Stimulated activated memory B cell treated with anti-CD40 and anti-IgM and Interleukin-4, amounts not matched to agents 10 μg/mL and 1 μg/mL and 100 μg/mL, for 72 hours (primary cell): ENCODE results near the gene GRIN3B.
"Not testable (repeated sequence)": the region's sequence is repeated elsewhere in the genome, so short reads cannot be mapped to it uniquely, and the experiment has no call there.

ENCODE experiments used
- ATAC-seq: fragments of 150-1000 bp; cut with Tn5 transposase; 2 replicates; pipeline ENCODE4 v1.10.0; 2021
- H3K27ac Mint-ChIP-seq: one replicate; pipeline ENCODE4 v1.8.0; 2022; ENCODE audit warnings: mild to moderate bottlenecking, mixed read lengths
- H3K27me3 Mint-ChIP-seq: one replicate; pipeline ENCODE4 v1.8.0; 2022; ENCODE audit warnings: mixed read lengths
- H3K36me3 Mint-ChIP-seq: one replicate; pipeline ENCODE4 v1.8.0; 2022; ENCODE audit warnings: mixed read lengths
- H3K4me1 Mint-ChIP-seq: one replicate; pipeline ENCODE4 v1.8.0; 2022; ENCODE audit warnings: mixed read lengths
- H3K4me3 Mint-ChIP-seq: one replicate; pipeline ENCODE4 v1.8.0; 2022; ENCODE audit warnings: mild to moderate bottlenecking, moderate library complexity, mixed read lengths
- H3K9me3 Mint-ChIP-seq: one replicate; pipeline ENCODE4 v1.8.0; 2022; ENCODE audit warnings: mixed read lengths

GRIN3B gene, protein sequence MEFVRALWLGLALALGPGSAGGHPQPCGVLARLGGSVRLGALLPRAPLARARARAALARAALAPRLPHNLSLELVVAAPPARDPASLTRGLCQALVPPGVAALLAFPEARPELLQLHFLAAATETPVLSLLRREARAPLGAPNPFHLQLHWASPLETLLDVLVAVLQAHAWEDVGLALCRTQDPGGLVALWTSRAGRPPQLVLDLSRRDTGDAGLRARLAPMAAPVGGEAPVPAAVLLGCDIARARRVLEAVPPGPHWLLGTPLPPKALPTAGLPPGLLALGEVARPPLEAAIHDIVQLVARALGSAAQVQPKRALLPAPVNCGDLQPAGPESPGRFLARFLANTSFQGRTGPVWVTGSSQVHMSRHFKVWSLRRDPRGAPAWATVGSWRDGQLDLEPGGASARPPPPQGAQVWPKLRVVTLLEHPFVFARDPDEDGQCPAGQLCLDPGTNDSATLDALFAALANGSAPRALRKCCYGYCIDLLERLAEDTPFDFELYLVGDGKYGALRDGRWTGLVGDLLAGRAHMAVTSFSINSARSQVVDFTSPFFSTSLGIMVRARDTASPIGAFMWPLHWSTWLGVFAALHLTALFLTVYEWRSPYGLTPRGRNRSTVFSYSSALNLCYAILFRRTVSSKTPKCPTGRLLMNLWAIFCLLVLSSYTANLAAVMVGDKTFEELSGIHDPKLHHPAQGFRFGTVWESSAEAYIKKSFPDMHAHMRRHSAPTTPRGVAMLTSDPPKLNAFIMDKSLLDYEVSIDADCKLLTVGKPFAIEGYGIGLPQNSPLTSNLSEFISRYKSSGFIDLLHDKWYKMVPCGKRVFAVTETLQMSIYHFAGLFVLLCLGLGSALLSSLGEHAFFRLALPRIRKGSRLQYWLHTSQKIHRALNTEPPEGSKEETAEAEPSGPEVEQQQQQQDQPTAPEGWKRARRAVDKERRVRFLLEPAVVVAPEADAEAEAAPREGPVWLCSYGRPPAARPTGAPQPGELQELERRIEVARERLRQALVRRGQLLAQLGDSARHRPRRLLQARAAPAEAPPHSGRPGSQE

DNA sequence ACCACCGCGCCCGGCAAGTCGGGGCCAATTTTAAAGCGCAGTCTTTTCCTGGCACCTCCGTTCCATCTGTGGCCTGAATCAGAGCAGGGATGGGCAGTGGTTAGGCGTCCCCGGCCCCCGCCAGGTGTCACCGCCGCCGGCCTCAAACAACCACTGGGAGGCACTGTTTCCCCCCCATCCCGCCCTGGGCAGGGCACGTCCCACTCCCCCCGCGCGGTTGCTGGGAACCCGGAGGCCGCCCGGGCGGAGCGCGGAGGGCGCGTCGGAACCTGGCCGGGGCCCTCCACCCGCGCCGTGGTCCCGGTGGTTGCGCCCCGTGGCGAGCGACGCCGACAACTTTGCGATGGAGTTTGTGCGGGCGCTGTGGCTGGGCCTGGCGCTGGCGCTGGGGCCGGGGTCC is at the start of gene GRIN3B:
TSS of gene GRIN3B (plus strand) at position 325 of the 400 bp plus-strand sequence. CDS start at position 344, 19 bp downstream.
- Mint-ChIP-seq H3K27ac (no peak within 1 kb of the TSS), H3K9me3 (no peaks in the 10 kb centered on the region), H3K4me3 (peak within 1 kb of the TSS; percentile 57), H3K4me1 (peaks cover 32% of the 10 kb centered on the region), H3K36me3 (no peaks in the 10 kb centered on the region), H3K27me3 (peaks cover 73% of the 10 kb centered on the region)
- peak; percentile 55 for ATAC-seq

DNA sequence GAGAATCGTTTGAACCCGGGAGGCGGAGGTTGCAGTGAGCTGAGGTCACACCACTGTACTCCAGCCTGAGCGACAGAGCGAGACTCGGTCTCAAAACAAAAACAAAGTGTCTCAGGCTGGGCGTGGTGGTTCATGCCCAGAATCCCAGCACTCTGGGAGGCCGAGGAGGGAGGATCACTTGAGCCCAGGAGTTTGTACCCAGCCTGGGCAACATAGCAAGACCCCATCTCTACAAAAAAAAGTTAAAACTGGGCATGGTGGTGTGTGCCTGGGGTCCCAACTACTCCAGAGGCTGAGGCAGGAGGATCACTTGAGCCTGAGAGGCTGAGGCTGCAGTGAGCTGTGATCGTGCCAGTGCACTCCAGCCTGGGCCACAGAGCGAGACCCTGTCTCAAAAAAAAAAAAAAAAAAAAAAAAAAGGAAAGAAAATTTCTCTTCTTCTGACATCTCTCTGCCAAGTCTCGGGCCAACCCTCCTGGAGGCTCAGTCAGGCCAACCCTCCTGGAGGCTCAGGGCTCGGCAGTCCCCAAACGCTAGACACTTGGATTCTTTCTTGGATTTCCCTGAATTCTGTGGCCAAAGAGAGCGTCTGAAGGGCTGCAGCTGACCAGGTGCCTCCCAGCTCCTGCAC is 48.1 kb upstream of the GRIN3B start:
- peak overlapping the region; percentile 100 for H3K27ac Mint-ChIP-seq
- H3K4me1 Mint-ChIP-seq = peaks cover 74% of the 10 kb centered on the region
- ATAC-seq = no peak
- H3K4me3 Mint-ChIP-seq = peak overlapping the region; percentile 80
- peaks cover 6% of the 10 kb centered on the region for H3K36me3 Mint-ChIP-seq
- no peaks in the 10 kb centered on the region for H3K9me3 Mint-ChIP-seq
- H3K27me3 Mint-ChIP-seq = no peaks in the 10 kb centered on the region

DNA sequence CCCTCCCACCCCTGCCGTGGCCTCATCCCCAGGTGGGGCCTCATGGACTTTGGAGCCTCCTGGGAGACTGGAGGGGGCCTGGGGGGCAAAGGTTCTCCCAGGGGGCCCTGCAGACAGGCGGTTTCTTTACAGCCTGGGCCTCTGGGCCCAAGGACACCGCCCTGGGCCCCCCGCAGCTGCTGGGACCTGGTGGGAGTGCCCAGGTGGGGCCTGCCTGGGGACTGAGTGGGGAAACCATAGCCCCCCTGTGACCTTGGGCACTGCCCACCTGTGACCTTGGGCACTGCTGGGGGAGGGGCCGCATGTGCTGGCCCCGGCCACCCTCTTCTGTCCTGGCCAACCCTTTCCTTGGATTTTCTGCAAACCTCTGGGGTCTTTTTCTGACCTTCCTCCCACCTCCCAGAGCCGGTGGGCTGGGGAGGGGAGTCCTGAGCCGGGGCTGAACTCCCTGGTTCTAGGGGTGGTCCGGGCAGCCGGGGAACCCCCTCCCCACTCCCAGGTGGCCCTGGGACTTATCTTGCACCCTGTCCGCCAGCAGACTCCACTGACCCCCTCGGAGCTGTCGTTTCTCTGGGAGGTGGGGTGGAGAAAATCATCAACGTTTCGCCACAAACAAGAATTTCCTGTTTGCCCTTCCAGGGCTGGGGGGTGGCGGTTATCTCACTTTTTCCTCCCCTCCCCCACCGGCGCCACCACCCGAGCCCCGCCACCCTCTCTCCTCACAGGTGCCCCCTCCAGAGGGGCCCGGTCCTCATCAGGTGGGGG is 47.4 kb upstream of the GRIN3B start:
- Mint-ChIP-seq H3K9me3 (no peaks in the 10 kb centered on the region), H3K4me3 (peak overlapping the region; percentile 80), H3K27me3 (no peaks in the 10 kb centered on the region), H3K27ac (peak overlapping the region; percentile 100), H3K4me1 (peaks cover 68% of the 10 kb centered on the region), H3K36me3 (peaks cover 6% of the 10 kb centered on the region)
- peak; percentile 12 for ATAC-seq

DNA sequence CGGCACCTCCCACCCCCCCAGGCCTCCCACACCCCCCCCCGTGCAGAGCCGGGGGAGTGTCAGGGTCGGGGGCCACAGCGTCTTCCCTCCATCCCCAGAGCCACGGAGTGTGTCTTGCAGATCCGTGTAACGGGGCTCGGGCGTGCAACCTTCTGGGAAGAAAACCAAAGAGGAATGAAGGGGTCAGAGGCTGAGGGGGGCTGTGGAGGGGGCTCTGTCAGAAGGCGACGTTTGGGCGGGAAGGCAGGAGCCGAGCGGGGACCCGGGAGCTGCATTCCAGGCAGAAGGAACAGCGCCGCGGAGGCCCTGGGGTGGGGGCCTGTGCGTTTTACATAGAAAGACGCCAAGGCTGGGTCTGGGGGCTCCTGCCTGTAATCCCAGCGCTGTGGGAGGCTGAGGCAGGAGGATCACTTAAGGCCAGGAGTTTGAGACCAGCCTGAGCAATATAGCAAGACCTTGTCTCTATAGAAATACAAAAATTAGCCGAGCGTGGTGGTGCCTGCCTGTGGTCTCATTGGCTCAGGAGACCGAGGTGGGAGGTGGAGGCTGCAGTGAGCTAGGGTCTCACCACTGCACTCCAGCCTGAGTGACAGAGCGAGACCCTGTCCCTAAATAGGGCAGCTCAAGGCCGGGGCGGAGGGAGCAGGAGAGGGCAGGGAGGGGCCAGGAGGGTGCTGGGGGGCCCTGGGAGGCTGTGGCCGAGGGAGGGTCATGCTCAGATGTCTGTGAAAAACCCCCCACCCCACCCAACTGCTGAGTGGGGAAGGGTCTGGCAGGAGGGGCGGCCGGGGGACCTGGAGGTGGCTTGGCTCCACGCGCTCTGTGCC is 46.6 kb upstream of the GRIN3B start:
- Mint-ChIP-seq H3K27ac (peak overlapping the region; percentile 100), H3K36me3 (peaks cover 2% of the 10 kb centered on the region), H3K27me3 (no peaks in the 10 kb centered on the region), H3K9me3 (no peaks in the 10 kb centered on the region), H3K4me1 (peaks cover 60% of the 10 kb centered on the region), H3K4me3 (peak overlapping the region; percentile 80)
- no peak for ATAC-seq

DNA sequence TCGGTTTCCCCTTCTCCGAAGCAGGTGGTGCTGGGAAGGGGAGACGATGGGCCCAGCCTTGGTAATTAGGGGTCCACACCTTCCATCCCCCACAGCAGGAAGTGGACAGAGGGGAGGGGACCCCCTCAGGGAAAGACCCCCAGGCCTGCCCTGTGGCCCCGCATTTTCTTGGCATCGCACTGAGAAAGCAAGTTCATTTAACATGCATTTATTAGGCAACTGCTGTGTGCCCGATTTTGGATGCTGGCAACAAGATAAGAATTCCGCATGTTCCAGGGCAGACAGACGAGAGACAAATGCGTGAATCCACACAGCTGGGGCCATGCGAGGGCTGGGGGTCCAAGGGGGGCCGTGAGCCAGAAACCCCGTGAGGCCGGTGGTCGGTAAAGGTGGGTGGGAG is 45.9 kb upstream of the GRIN3B start:
- peak; percentile 2 for ATAC-seq
- Mint-ChIP-seq H3K27me3 (no peaks in the 10 kb centered on the region), H3K36me3 (peaks cover 6% of the 10 kb centered on the region), H3K9me3 (no peaks in the 10 kb centered on the region), H3K27ac (peak overlapping the region; percentile 100), H3K4me3 (peak overlapping the region; percentile 75), H3K4me1 (peaks cover 55% of the 10 kb centered on the region)

DNA sequence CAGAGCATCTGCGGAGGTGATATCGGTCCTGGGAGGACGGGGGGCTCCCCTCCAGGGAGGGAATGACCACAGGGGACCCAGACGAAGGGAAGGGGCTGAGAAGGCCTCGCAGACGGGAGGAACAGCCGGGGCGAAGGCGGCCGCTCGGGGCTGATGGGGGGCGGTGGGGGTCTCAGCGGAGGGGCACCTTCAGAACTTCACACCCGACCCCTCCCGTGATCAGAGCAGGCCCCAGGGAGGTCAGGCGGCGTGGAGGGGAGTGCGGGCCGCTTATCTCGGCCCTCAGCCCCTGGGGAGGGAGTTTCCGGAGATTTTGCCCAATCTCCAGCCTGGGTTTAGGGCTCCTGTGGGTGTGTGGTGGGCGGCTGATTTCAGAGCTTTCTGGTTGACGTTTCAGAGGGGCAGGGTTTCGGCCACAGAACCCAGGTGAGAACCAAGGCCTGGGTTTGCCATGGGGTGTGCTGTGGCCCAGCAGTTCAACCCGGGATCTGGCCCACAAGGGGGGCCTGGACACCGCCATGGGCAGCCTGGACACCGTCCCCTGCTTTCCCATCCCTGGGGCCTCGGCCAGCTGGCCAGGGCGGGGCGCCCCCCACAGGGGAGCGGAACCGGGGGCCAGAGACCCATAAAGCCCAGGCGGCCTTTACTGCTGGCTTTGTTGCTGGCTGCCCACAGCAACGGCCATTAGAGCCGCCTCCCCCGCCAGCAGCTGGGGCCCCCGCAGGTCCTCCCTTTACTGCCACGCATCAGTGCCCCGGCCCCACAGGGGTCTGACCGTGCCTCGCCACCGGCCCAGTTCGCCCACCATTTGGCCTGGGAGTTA is 45.3 kb upstream of the GRIN3B start:
- H3K4me3 Mint-ChIP-seq = peak overlapping the region; percentile 75
- peak overlapping the region; percentile 100 for H3K27ac Mint-ChIP-seq
- no peaks in the 10 kb centered on the region for H3K9me3 Mint-ChIP-seq
- ATAC-seq = peak; percentile 76
- H3K27me3 Mint-ChIP-seq = no peaks in the 10 kb centered on the region
- H3K36me3 Mint-ChIP-seq = peaks cover 13% of the 10 kb centered on the region
- H3K4me1 Mint-ChIP-seq = peaks cover 49% of the 10 kb centered on the region

DNA sequence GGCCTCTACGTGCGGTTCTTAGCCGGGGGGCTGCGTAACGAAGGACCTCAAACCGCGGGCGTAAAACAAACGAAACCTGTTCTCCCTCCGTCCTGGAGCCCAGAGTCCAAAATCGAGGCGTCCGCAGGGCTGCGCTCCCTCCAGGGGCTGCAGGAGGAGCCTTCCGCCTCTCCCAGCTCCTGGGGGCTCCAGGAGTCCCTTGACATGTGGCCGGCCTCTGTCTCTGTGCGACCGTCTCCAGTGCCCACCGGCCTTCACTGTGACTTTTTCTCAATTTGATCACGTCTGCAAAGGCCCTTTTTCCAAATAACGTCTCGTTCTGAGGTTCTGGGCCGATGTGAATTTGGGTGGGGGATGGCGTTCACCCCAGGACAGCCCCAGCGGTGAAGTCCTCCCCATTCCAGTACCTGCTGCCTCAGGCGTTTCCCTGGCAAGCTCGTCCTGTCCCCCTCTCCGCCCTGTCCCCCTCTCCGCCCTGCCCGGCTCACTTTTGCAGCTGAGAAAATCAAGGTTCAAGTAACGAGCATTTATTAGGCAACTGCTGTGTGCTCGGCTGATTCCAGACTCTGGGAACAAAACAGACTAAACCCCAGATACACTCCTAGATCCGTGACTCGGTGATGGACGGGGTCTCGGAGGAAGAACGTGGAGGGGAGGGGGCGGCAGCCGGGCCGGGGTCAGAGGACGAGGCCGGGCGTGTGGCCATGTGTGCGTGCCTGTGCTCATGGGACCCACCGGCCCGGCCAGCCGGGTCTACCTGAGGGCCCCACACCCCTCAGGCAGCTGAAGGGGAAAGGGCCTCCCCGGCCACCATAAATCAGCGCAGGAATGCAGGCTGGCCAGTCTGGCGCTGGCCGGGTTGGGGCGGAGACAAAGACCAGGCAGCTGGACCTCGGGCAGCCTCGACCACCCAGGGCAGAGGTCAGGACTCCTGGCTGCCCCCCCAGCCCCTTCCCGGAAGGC is 44.1 kb upstream of the GRIN3B start:
- no peak for ATAC-seq
- Mint-ChIP-seq H3K4me3 (no peak overlapping the region), H3K27ac (no peak overlapping the region)

DNA sequence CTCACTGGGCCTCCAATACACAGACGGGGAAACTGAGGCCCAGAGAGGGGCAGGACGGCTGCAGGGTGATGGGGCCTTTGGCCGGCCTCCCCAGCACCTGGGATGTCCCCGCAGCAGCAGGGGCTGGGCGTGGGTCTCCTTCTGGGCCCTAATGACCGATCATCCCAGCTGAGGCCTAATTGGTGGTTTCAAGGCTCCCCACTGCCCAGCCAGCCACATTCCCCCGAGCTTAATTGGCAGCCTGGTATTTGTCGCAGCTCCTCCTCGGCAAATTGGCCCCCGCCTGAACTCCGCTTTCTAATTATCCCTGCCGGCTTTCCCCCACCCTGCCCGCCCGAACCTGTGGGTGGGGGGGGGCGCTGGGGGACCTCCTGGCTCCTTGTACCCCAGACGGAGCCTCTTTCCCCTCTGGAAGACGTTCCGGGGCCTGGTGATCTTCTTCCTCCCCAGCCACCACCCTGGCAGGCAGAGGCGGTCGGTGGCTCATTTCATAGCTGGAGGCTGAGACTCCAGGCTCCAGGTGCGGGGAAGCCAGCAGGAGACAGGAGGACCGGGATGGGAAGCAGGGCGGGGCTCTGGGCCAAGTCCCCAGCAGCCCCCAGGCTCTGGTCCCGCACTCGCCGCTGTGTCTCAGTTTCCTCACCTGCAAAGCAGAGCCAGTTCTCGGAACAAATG is 43.3 kb upstream of the GRIN3B start:
- H3K9me3 Mint-ChIP-seq = no peaks in the 10 kb centered on the region
- no peak overlapping the region for H3K4me3 Mint-ChIP-seq
- no peak for ATAC-seq
- no peak overlapping the region for H3K27ac Mint-ChIP-seq
- peaks cover 32% of the 10 kb centered on the region for H3K4me1 Mint-ChIP-seq
- H3K27me3 Mint-ChIP-seq = no peaks in the 10 kb centered on the region
- H3K36me3 Mint-ChIP-seq = peaks cover 19% of the 10 kb centered on the region

More for the DNA sequence above, 44.1 kb upstream of the GRIN3B start:
- peaks cover 39% of the 10 kb centered on the region for H3K4me1 Mint-ChIP-seq
- H3K36me3 Mint-ChIP-seq = peaks cover 17% of the 10 kb centered on the region
- H3K27me3 Mint-ChIP-seq = no peaks in the 10 kb centered on the region
- no peaks in the 10 kb centered on the region for H3K9me3 Mint-ChIP-seq

DNA sequence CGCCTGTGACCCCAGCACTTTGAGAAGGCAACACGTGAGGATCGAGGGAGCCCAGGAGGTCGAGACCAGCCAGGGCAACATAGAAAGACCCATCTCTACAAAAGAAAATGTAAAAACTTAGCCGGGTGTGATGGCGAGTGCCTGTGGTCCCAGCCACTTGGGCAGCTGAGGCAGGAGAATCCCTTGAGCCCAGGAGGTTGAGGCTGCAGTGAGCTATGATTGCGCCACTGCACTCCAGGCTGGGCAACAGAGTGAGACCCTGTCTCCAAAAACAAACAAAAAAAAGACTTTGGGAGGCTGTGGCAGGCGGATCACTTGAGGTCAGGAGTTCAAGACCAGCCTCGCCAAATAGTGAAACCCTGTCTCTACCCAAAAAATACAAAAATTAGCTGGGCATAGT is 42.6 kb upstream of the GRIN3B start:
- not testable (repeated sequence) for H3K9me3 Mint-ChIP-seq, H3K4me3 Mint-ChIP-seq, ATAC-seq, H3K27me3 Mint-ChIP-seq, H3K27ac Mint-ChIP-seq
- Mint-ChIP-seq H3K4me1 (peaks cover 35% of the 10 kb centered on the region), H3K36me3 (peaks cover 24% of the 10 kb centered on the region)

DNA sequence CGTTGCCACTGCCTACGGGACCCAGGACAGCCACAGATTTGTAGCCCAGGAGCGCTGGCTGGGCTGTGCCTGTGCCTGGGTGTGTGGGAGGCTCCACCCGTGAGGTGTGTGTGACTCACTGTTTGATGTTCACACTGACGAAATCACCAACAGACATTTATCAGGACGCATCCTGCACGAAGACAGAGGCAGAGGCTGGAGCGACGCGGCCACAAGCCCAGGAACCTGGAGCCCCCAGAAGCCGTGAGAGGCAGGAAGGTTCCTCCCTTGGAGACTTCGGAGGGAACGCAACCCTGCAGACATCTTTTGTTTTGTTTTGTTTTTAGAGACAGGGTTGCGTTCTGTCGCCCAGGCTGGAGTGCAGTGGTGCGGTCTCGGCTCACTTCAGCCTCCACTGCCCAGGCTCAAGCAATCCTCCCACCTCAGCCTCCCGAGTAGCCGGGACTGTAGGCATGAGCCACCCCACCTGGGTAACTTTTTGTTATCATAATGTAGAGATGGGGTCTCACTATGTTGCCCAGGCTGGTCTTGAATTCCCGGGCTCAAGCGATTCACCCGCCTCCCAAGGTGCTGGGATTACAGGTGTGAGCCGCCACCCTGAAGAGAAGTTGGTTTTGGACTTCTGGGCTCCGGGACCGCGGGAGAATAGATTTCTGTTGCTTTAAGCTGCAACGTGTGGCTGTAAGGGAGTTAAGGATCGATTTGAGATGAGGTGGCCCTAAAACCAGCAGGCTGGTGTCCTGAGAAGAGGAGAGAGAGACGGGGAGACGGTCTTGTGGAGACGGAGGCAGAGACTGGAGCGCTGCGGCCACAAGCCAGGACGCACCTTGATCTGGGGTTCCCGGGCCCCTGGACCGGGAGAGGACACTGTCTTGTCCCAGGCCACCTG is 41.0 kb upstream of the GRIN3B start:
- Mint-ChIP-seq H3K27me3 (no peaks in the 10 kb centered on the region), H3K27ac (no peak overlapping the region), H3K36me3 (peaks cover 39% of the 10 kb centered on the region), H3K4me3 (no peak overlapping the region), H3K4me1 (peaks cover 19% of the 10 kb centered on the region), H3K9me3 (no peaks in the 10 kb centered on the region)
- ATAC-seq = no peak

DNA sequence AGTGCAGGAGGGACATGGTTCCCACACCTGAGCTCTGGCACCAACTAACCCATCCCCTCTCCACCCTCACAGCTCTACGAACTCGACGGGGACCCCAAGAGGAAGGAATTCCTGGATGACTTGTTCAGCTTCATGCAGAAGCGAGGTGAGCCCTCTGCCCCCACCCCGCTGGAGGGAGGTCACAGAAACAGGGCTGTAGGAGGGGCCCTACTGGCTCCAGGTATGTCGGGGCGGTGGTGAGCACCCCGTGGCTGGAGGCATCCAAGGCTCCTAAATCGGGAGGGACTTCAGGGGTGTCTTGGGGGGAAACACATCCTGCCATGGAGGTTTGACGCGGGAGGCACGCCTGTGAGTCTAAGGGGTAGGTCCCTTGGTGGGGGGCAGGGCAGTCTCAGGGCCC is 40.2 kb upstream of the GRIN3B start:
- H3K4me3 Mint-ChIP-seq = no peak overlapping the region

More for the DNA sequence above, 40.2 kb upstream of the GRIN3B start:
- Mint-ChIP-seq H3K4me1 (peaks cover 11% of the 10 kb centered on the region), H3K9me3 (no peaks in the 10 kb centered on the region), H3K27ac (no peak overlapping the region), H3K36me3 (peaks cover 47% of the 10 kb centered on the region), H3K27me3 (no peaks in the 10 kb centered on the region)
- no peak for ATAC-seq
